Measurements from ENCODE around the gene SHOX. TPM values are rescaled to one million over a fixed set of nuclear protein-coding genes. Genes with fewer than 3 reads are reported as not detected.

SHOX gene
- polyA plus RNA-seq, 2 of the 4 experiments (the other 2 are of a cell fraction): not detected

GRCh38 chrX:643241-643595 lies 12.6 kb downstream of the SHOX start:
- Histone ChIP-seq H3K4me2 (no peak overlapping the region), H3K4me3 (no peak overlapping the region), H3K4me1 (no peaks in the 10 kb centered on the region), H3K9me3 (no peaks in the 10 kb centered on the region), H3K27ac (no peak overlapping the region)
- TF ChIP-seq HDAC2 (IDR thresholded peaks at IDR 0.05) (no peak), JUN (IDR thresholded peaks at IDR 0.05) (no peak), EP300 (IDR thresholded peaks at IDR 0.05) (no peak), KDM5A (IDR thresholded peaks at IDR 0.05) (no peak), ZC3H11A (IDR thresholded peaks at IDR 0.05) (no peak), CHD4 (IDR thresholded peaks at IDR 0.05; ENCODE audit: borderline replicate concordance) (no peak), JUNB (IDR thresholded peaks at IDR 0.05) (no peak), FOSL2 (IDR thresholded peaks at IDR 0.05) (no peak), FOSL2 (CRISPR knock-in tag; IDR thresholded peaks at IDR 0.05) (no peak), CHD2 (IDR thresholded peaks at IDR 0.05; ENCODE audit: low read length, partially characterized antibody) (no peak), GATA3 (IDR thresholded peaks at IDR 0.05; ENCODE audit: borderline replicate concordance) (no peak), POLR2AphosphoS2 (conservative IDR thresholded peaks at IDR 0.05; ENCODE audit: low read length) (no peak), ZFP36 (IDR thresholded peaks at IDR 0.05; ENCODE audit: borderline replicate concordance, partially characterized antibody) (no peak), E2F6 (IDR thresholded peaks at IDR 0.05; ENCODE audit: borderline replicate concordance, low read depth) (no peak), POLR2A (IDR thresholded peaks at IDR 0.05; ENCODE audit: low read length) (no peak), ESRRA (IDR thresholded peaks at IDR 0.05; ENCODE audit: borderline replicate concordance, low read length) (no peak)
- WGBS (ENCODE audit: missing lambda C conversion rate): 5% methylated on average over 7 of the region's 7 CpGs
- DNase-seq (ENCODE audit: low read depth in 1 of 2, low spot score in 1 of 2) (no peak), FAIRE-seq (no peak), ATAC-seq (no peak)
- ChIA-PET POLR2A (no interaction called here), CTCF (no interaction called here)

- POLR2A ChIA-PET: no interaction called here
- WGBS (ENCODE audit: missing lambda C conversion rate): 15% methylated on average over 13 of the region's 19 CpGs
- H3K4me1 ChIP-seq: no peaks in the 10 kb centered on the region
- no peak overlapping the region for H3K4me3 ChIP-seq
- no peak for TF ChIP-seq HOXB13 (CRISPR knock-in tag; IDR thresholded peaks at IDR 0.05; ENCODE audit: low read depth)
- no peak for TF ChIP-seq E2F6 (IDR thresholded peaks at IDR 0.05; ENCODE audit: borderline replicate concordance, low read depth)
- no peak for TF ChIP-seq ZC3H11A (IDR thresholded peaks at IDR 0.05)
- TF ChIP-seq MAFK (IDR thresholded peaks at IDR 0.05; ENCODE audit: partially characterized antibody): no peak
- TF ChIP-seq CTCF (IDR thresholded peaks at IDR 0.05): no peak
- no peak for TF ChIP-seq CBX8 (IDR thresholded peaks at IDR 0.05)
- no peak for TF ChIP-seq PHF8 (IDR thresholded peaks at IDR 0.05; ENCODE audit: borderline replicate concordance, low read depth)
- no peak for TF ChIP-seq FOSL2 (IDR thresholded peaks at IDR 0.05)
- no peak for TF ChIP-seq FOSL2 (CRISPR knock-in tag; IDR thresholded peaks at IDR 0.05)
- no peak for TF ChIP-seq CEBPB (IDR thresholded peaks at IDR 0.05)
- ATAC-seq: no peak
- no peaks in the 10 kb centered on the region for H3K9me3 ChIP-seq
- H3K4me2 ChIP-seq: no peak overlapping the region
- DNase-seq (ENCODE audit: low read depth in 1 of 2, low spot score in 1 of 2): no peak
- no peak overlapping the region for H3K27ac ChIP-seq
- FAIRE-seq: no peak
- CTCF ChIA-PET: no interaction called here
Measured at GRCh38 chrX:643911-644303, 13.3 kb downstream of the SHOX start.

GRCh38 chrX:644304-645281 lies 14.0 kb downstream of the SHOX start:
- CTCF ChIA-PET: no interaction called here
- no peaks in the 10 kb centered on the region for H3K9me3 ChIP-seq
- WGBS (ENCODE audit: missing lambda C conversion rate): 58% methylated on average over 67 of the region's 95 CpGs
- no peaks in the 10 kb centered on the region for H3K4me1 ChIP-seq
- no peak overlapping the region for H3K27ac ChIP-seq
- no peak overlapping the region for H3K4me2 ChIP-seq
- no peak for FAIRE-seq
- no peak overlapping the region for H3K4me3 ChIP-seq
- DNase-seq (ENCODE audit: low read depth in 1 of 2, low spot score in 1 of 2): no peak
- peak in 1 of 2 experiments; percentile 38; a peak in 3 of 6 replicates for ATAC-seq
- POLR2A ChIA-PET: no interaction called here
- TF ChIP-seq JUNB (IDR thresholded peaks at IDR 0.05) (no peak), HEYL (CRISPR knock-in tag; IDR thresholded peaks at IDR 0.05) (no peak), HOXB5 (CRISPR knock-in tag; IDR thresholded peaks at IDR 0.05) (no peak), ZNF302 (CRISPR knock-in tag; IDR thresholded peaks at IDR 0.05) (no peak), CTCF (IDR thresholded peaks at IDR 0.05) (no peak), ELK1 (IDR thresholded peaks at IDR 0.05; ENCODE audit: low read depth, low read length) (no peak), KDM5A (IDR thresholded peaks at IDR 0.05) (no peak), GATA3 (IDR thresholded peaks at IDR 0.05; ENCODE audit: borderline replicate concordance) (no peak), CBX8 (IDR thresholded peaks at IDR 0.05) (no peak), FOXS1 (CRISPR knock-in tag; IDR thresholded peaks at IDR 0.05) (no peak)
